Trophoblast cell (in vitro differentiated cells and primary cell): ENCODE results near the gene IGFBP6.
A peak's percentile ranks its signal among the peaks of the same experiment; 100 is the strongest.

ENCODE experiments used
- DNase-seq, 2 donors: peaks; one replicate each; pipeline ENCODE4 v3.0.0-alpha.2; 2016
- H2AFZ ChIP-seq: 2 replicates; pipeline ENCODE4 v1.6.1; 2013; ENCODE audit warnings: low read length, moderate library complexity, mild to moderate bottlenecking; ENCODE audit not compliant: insufficient read depth, poor library complexity
- H2AK5ac ChIP-seq: 2 replicates; pipeline ENCODE4 v1.6.1; 2013; ENCODE audit warnings: mild to moderate bottlenecking, low read length
- H2BK120ac ChIP-seq: 2 replicates; pipeline ENCODE4 v1.6.1; 2013; ENCODE audit warnings: low read length, mild to moderate bottlenecking, moderate library complexity; ENCODE audit not compliant: insufficient read depth, poor library complexity
- H2BK12ac ChIP-seq: 2 replicates; pipeline ENCODE4 v1.6.1; 2013; ENCODE audit warnings: mild to moderate bottlenecking, low read length, moderate library complexity
- H2BK5ac ChIP-seq: 2 replicates; pipeline ENCODE4 v1.6.1; 2013; ENCODE audit warnings: low read length, low read depth, moderate library complexity, mild to moderate bottlenecking; ENCODE audit not compliant: poor library complexity
- H3K14ac ChIP-seq: 2 replicates; pipeline ENCODE4 v1.6.1; 2013; ENCODE audit warnings: mild to moderate bottlenecking, low read length
- H3K18ac ChIP-seq: 2 replicates; pipeline ENCODE4 v1.6.1; 2013; ENCODE audit warnings: mild to moderate bottlenecking, low read length
- H3K23ac ChIP-seq: 2 replicates; pipeline ENCODE4 v1.6.1; 2013; ENCODE audit warnings: low read length
- H3K27ac ChIP-seq: 2 replicates; pipeline ENCODE4 v1.5.1; 2013; ENCODE audit warnings: low read depth, mild to moderate bottlenecking, inconsistent platforms, low read length, moderate library complexity
- H3K27me3 ChIP-seq: 2 replicates; pipeline ENCODE4 v1.6.1; 2013; ENCODE audit warnings: inconsistent platforms, mild to moderate bottlenecking, low read length, moderate library complexity; ENCODE audit not compliant: insufficient read depth
- H3K36me3 ChIP-seq, 2 experiments: 1 replicate in 1 of 2; 2 replicates in 1 of 2; pipeline ENCODE4 v1.6.1; 2013; ENCODE audit warnings: low read length in 2 of 2, mild to moderate bottlenecking in 2 of 2, moderate library complexity in 1 of 2; ENCODE audit not compliant: insufficient read depth in 2 of 2, control insufficient read depth in 1 of 2
- H3K4ac ChIP-seq: 2 replicates; pipeline ENCODE4 v1.6.1; 2013; ENCODE audit warnings: low read depth, mild to moderate bottlenecking, low read length, moderate library complexity
- H3K4me1 ChIP-seq, 2 experiments: 1 replicate in 1 of 2; 2 replicates in 1 of 2; pipeline ENCODE4 v1.6.1; 2013; ENCODE audit warnings: low read length in 2 of 2, mild to moderate bottlenecking in 2 of 2, moderate library complexity in 1 of 2; ENCODE audit not compliant: insufficient read depth in 2 of 2, control insufficient read depth in 1 of 2
- H3K4me2 ChIP-seq: 2 replicates; pipeline ENCODE4 v1.6.1; 2013; ENCODE audit warnings: inconsistent platforms, mild to moderate bottlenecking, low read length, moderate library complexity
- H3K4me3 ChIP-seq: 2 replicates; pipeline ENCODE4 v1.5.1; 2013; ENCODE audit warnings: mild to moderate bottlenecking, low read depth, low read length, inconsistent platforms
- H3K79me1 ChIP-seq: one replicate; pipeline ENCODE4 v1.6.1; 2013; ENCODE audit warnings: low read length
- H3K79me2 ChIP-seq: 2 replicates; pipeline ENCODE4 v1.6.1; 2013; ENCODE audit warnings: low read length, mild to moderate bottlenecking; ENCODE audit not compliant: control insufficient read depth, insufficient read depth, poor library complexity
- H3K9ac ChIP-seq: 2 replicates; pipeline ENCODE4 v1.6.1; 2013; ENCODE audit warnings: mild to moderate bottlenecking, low read length
- H3K9me3 ChIP-seq: 2 replicates; pipeline ENCODE4 v1.6.1; 2013; ENCODE audit warnings: low read depth, mild to moderate bottlenecking, control low read depth, inconsistent platforms, low read length; ENCODE audit not compliant: insufficient read depth
- H4K12ac ChIP-seq: 2 replicates; pipeline ENCODE4 v1.6.1; 2013; ENCODE audit warnings: low read depth, mild to moderate bottlenecking, low read length, moderate library complexity
- H4K8ac ChIP-seq: 2 replicates; pipeline ENCODE4 v1.6.1; 2013; ENCODE audit warnings: low read depth, mild to moderate bottlenecking, low read length, moderate library complexity
- H4K91ac ChIP-seq: one replicate; pipeline ENCODE4 v1.6.1; 2013; ENCODE audit warnings: low read depth, mild to moderate bottlenecking, low read length, moderate library complexity
- WGBS: extraction: QIAGEN DNeasy Blood & Tissue Kit; methylation state at CpG from one replicate; pipeline ENCODE4 v1.1.7; 2013; ENCODE audit warnings: missing lambda C conversion rate; ENCODE audit not compliant: insufficient read length, insufficient coverage; ENCODE audit errors: extremely low coverage; 5-methylcytosine and 5-hydroxymethylcytosine counted together

IGFBP6 gene

GRCh38 chr12:53061404-53062010 lies 36.0 kb upstream of the IGFBP6 start:
- Histone ChIP-seq H3K27me3 (no peaks in the 10 kb centered on the region), H3K4me1 (no peaks in the 10 kb centered on the region), H3K4me2 (no peak overlapping the region), H3K23ac (no peak overlapping the region), H2BK120ac (no peak overlapping the region), H4K8ac (peak overlapping the region; percentile 9), H2AFZ (no peak overlapping the region), H3K14ac (no peak overlapping the region), H3K9ac (no peak overlapping the region), H3K27ac (no peak overlapping the region), H3K4me3 (no peak overlapping the region), H4K12ac (no peak overlapping the region), H3K79me1 (no peaks in the 10 kb centered on the region), H3K9me3 (peaks cover 2% of the 10 kb centered on the region), H2BK12ac (no peak overlapping the region), H3K4ac (no peak overlapping the region), H3K36me3 (peaks cover 14 to 16% of the 10 kb centered on the region in 2 experiments), H3K18ac (no peak overlapping the region), H2BK5ac (no peak overlapping the region), H4K91ac (no peak overlapping the region), H3K79me2 (no peaks in the 10 kb centered on the region), H2AK5ac (no peak overlapping the region)
- peak; percentile 21 to 36 for DNase-seq
- WGBS: no CpG with 5 or more reads among the region's 5 CpGs

- H3K79me1 ChIP-seq: no peaks in the 10 kb centered on the region
- H3K4me3 ChIP-seq: no peak overlapping the region
- H3K27me3 ChIP-seq: no peaks in the 10 kb centered on the region
- H4K12ac ChIP-seq: no peak overlapping the region
- no CpG with 5 or more reads among the region's 20 CpGs for WGBS
- H4K8ac ChIP-seq: no peak overlapping the region
- H3K27ac ChIP-seq: no peak overlapping the region
- DNase-seq: no peak
- H3K23ac ChIP-seq: no peak overlapping the region
- no peak overlapping the region for H3K9ac ChIP-seq
- peaks cover 2% of the 10 kb centered on the region for H3K9me3 ChIP-seq
- no peak overlapping the region for H4K91ac ChIP-seq
- H3K14ac ChIP-seq: no peak overlapping the region
- H3K4me1 ChIP-seq: no peaks in the 10 kb centered on the region
- H3K18ac ChIP-seq: no peak overlapping the region
- no peak overlapping the region for H2AFZ ChIP-seq
- no peaks in the 10 kb centered on the region for H3K79me2 ChIP-seq
- H3K4me2 ChIP-seq: no peak overlapping the region
- H2BK120ac ChIP-seq: no peak overlapping the region
- H2AK5ac ChIP-seq: no peak overlapping the region
- H2BK5ac ChIP-seq: no peak overlapping the region
- H3K36me3 ChIP-seq: peaks cover 14 to 16% of the 10 kb centered on the region in 2 experiments
- no peak overlapping the region for H3K4ac ChIP-seq
- H2BK12ac ChIP-seq: no peak overlapping the region
Observed at GRCh38 chr12:53062011-53062961, 35.2 kb upstream of the IGFBP6 start.

DNA sequence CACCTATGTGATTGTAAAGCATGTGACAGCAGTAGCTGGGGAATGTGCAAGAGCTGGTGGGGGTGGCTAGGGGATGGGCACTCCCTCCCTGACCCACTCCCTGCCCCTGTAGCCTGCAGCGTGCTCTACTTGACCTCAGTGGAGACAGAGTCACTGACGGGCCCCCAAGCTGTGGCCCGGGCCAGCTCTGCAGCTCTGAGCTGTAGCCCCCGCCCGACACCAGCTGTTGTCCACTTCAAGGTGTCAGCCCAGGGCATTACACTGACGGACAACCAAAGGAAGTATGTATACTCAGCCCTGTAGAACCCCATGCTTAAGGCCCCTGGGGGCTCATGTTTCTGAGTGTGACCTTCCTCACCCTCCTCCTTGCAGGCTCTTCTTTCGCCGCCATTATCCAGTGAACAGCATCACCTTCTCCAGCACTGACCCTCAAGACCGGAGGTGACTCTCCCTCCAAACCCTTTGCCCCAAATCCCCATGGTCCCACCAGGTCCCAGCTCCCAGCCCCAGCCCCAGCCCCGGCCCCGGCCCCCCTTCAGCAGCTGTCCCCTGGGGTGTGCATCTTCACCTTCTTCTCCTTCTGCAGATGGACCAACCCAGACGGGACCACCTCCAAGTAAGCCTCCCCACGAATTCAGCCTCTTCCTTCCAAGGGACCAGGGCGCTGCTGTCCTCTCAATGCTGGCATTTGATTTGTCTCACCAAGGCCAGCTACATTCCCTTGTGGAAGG lies 34.3 kb upstream of the IGFBP6 start:
- no peaks in the 10 kb centered on the region for H3K79me1 ChIP-seq
- H3K9me3 ChIP-seq: peaks cover 2% of the 10 kb centered on the region
- no peak overlapping the region for H4K8ac ChIP-seq
- no peak overlapping the region for H2BK120ac ChIP-seq
- H3K27ac ChIP-seq: no peak overlapping the region
- no peak overlapping the region for H4K91ac ChIP-seq
- H2BK5ac ChIP-seq: no peak overlapping the region
- no peak overlapping the region for H3K4me3 ChIP-seq
- WGBS: no CpG with 5 or more reads among the region's 14 CpGs
- no peak overlapping the region for H3K9ac ChIP-seq
- no peak overlapping the region for H2AFZ ChIP-seq
- no peak overlapping the region for H3K4me2 ChIP-seq
- no peaks in the 10 kb centered on the region for H3K4me1 ChIP-seq
- no peaks in the 10 kb centered on the region for H3K79me2 ChIP-seq
- no peak overlapping the region for H2AK5ac ChIP-seq
- H3K14ac ChIP-seq: no peak overlapping the region
- peaks cover 14 to 20% of the 10 kb centered on the region in 2 experiments for H3K36me3 ChIP-seq
- H3K4ac ChIP-seq: no peak overlapping the region
- H4K12ac ChIP-seq: no peak overlapping the region
- DNase-seq: peak; percentile 21 to 43
- H3K18ac ChIP-seq: no peak overlapping the region
- H3K23ac ChIP-seq: no peak overlapping the region
- no peak overlapping the region for H2BK12ac ChIP-seq
- no peaks in the 10 kb centered on the region for H3K27me3 ChIP-seq

DNA sequence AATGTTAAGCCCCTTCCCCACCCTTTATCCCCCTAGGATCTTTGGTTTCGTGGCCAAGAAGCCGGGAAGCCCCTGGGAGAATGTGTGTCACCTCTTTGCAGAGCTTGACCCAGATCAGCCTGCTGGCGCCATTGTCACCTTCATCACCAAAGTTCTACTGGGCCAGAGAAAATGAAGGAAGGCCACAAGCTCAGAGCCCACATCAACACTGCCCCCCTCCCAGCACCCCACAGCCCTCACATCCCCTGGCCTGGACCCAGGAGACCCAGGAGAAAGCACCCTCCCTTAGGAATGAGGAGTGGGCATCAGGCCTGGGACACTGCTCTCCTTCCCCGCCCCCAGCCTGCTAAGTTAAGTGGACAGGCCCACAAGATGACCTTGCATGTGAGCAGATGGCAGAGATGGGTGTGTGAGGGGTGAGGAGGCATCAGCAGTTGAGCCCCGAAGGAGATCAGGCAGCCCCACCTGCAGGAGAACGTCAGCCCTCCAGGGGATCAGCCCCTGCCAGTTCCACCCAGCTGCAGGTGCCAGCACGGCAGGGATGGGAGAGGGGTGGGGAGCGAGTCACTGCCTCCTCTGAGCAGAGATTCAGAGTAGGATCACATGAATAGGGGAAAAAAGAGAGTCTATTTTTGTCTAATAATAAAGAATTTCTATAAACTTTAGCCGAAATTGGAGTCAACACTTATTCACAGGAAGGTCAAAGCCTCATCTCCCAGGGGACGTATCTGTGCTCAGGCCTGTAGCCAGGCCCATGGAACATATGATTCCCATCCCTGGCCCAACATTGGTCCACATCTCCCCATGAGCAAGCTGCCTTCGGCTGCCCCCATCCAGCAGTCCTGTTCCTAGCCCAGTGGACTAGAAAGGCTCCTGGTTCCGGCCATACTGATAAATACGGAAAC lies 33.5 kb upstream of the IGFBP6 start:
- DNase-seq: no peak
- peaks cover 14 to 20% of the 10 kb centered on the region in 2 experiments for H3K36me3 ChIP-seq
- no peak overlapping the region for H3K4me2 ChIP-seq
- no peak overlapping the region for H3K18ac ChIP-seq
- H4K8ac ChIP-seq: no peak overlapping the region
- no peak overlapping the region for H2BK120ac ChIP-seq
- H3K79me2 ChIP-seq: no peaks in the 10 kb centered on the region
- no peaks in the 10 kb centered on the region for H3K27me3 ChIP-seq
- no peak overlapping the region for H2BK12ac ChIP-seq
- H2AK5ac ChIP-seq: no peak overlapping the region
- H4K91ac ChIP-seq: no peak overlapping the region
- no peak overlapping the region for H3K27ac ChIP-seq
- H4K12ac ChIP-seq: no peak overlapping the region
- H3K4me3 ChIP-seq: no peak overlapping the region
- no peak overlapping the region for H3K4ac ChIP-seq
- peaks cover 2% of the 10 kb centered on the region for H3K9me3 ChIP-seq
- no peak overlapping the region for H3K9ac ChIP-seq
- no CpG with 5 or more reads among the region's 13 CpGs for WGBS
- H3K14ac ChIP-seq: no peak overlapping the region
- no peaks in the 10 kb centered on the region for H3K79me1 ChIP-seq
- H3K4me1 ChIP-seq: no peaks in the 10 kb centered on the region
- no peak overlapping the region for H2BK5ac ChIP-seq
- H2AFZ ChIP-seq: no peak overlapping the region
- H3K23ac ChIP-seq: no peak overlapping the region
